H7 (cell line): ENCODE results near the gene CERT1. TPM values are rescaled to one million over a fixed set of nuclear protein-coding genes. Genes with fewer than 3 reads are reported as not detected.
A peak's percentile ranks its signal among the peaks of the same experiment; 100 is the strongest.
"Not testable (repeated sequence)": the region's sequence is repeated elsewhere in the genome, so short reads cannot be mapped to it uniquely, and the experiment has no call there.

Source experiments
- DNase-seq: peaks from one replicate; pipeline ENCODE4 v3.0.0; 2012
- H3K27me3 ChIP-seq: 2 replicates; pipeline ENCODE4 v1.6.0; 2011; ENCODE audit warnings: mild to moderate bottlenecking, low read length; ENCODE audit not compliant: control insufficient read depth, insufficient read depth
- H3K36me3 ChIP-seq: replicated peaks from 2 replicates; pipeline ENCODE4 v1.5.1; 2011; ENCODE audit warnings: low read length; ENCODE audit not compliant: control insufficient read depth, insufficient read depth
- H3K4me3 ChIP-seq: 2 replicates; pipeline ENCODE4 v1.5.1; 2011; ENCODE audit warnings: low read depth, mild to moderate bottlenecking, control low read depth, low read length, moderate library complexity; ENCODE audit not compliant: insufficient read depth
- total RNA-seq: library from RNA; depleted of rRNA; stranded (reverse); fragments of >200 nt; shearing (Covaris generic); gene quantifications from 2 replicates; pipeline ENCODE4 v1.2.3, GENCODE V29; 2014; rRNA removed

CERT1 gene
- total RNA-seq = 16.8 and 20.9 TPM in 2 replicates

- no peaks in the 10 kb centered on the region for H3K27me3 ChIP-seq
- no peaks in the 10 kb centered on the region for H3K36me3 ChIP-seq
- H3K4me3 ChIP-seq = peak within 1 kb of the TSS; percentile 86
- peak; percentile 94 for DNase-seq
These were observed at the start of gene CERT1, which contains the start of gene POLK for GRCh38 chr5:75511435-75512382. TSS of gene CERT1 (minus strand) at chr5:75511629. CDS start at chr5:75511207, 422 bp downstream. TSS of gene POLK (plus strand) at chr5:75511891.

- not testable (repeated sequence) for H3K27me3 ChIP-seq, H3K36me3 ChIP-seq, DNase-seq, H3K4me3 ChIP-seq
These were observed 49.2 kb upstream of the CERT1 start for GRCh38 chr5:75560655-75561054.

- DNase-seq = no peak
- Histone ChIP-seq H3K4me3 (no peak overlapping the region), H3K27me3 (no peaks in the 10 kb centered on the region), H3K36me3 (no peaks in the 10 kb centered on the region)
These were observed 47.7 kb upstream of the CERT1 start for GRCh38 chr5:75558981-75559632.

GRCh38 chr5:75558221-75558620 is 46.8 kb upstream of the CERT1 start:
- no peaks in the 10 kb centered on the region for H3K36me3 ChIP-seq
- no peak overlapping the region for H3K4me3 ChIP-seq
- no peak for DNase-seq
- no peaks in the 10 kb centered on the region for H3K27me3 ChIP-seq

GRCh38 chr5:75553358-75553757 is 41.9 kb upstream of the CERT1 start:
- H3K4me3 ChIP-seq = no peak overlapping the region
- no peaks in the 10 kb centered on the region for H3K36me3 ChIP-seq
- no peaks in the 10 kb centered on the region for H3K27me3 ChIP-seq
- no peak for DNase-seq

GRCh38 chr5:75552764-75553163 is 41.3 kb upstream of the CERT1 start:
- Histone ChIP-seq H3K36me3 (no peaks in the 10 kb centered on the region), H3K27me3 (no peaks in the 10 kb centered on the region), H3K4me3 (no peak overlapping the region)
- DNase-seq = no peak

- DNase-seq = no peak
These were observed 40.0 kb upstream of the CERT1 start for GRCh38 chr5:75551471-75551870.

GRCh38 chr5:75550597-75550996 is 39.2 kb upstream of the CERT1 start:
- Histone ChIP-seq H3K36me3 (no peaks in the 10 kb centered on the region), H3K27me3 (no peaks in the 10 kb centered on the region), H3K4me3 (no peak overlapping the region)
- DNase-seq = no peak

More at GRCh38 chr5:75551471-75551870, 40.0 kb upstream of the CERT1 start:
- Histone ChIP-seq H3K27me3 (no peaks in the 10 kb centered on the region), H3K36me3 (no peaks in the 10 kb centered on the region), H3K4me3 (no peak overlapping the region)

GRCh38 chr5:75547812-75548211 is 36.4 kb upstream of the CERT1 start:
- no peaks in the 10 kb centered on the region for H3K27me3 ChIP-seq
- H3K36me3 ChIP-seq = no peaks in the 10 kb centered on the region
- no peak overlapping the region for H3K4me3 ChIP-seq
- DNase-seq = no peak

- H3K4me3 ChIP-seq = no peak overlapping the region
These were observed 35.4 kb upstream of the CERT1 start for GRCh38 chr5:75546830-75547229.

GRCh38 chr5:75545131-75545530 is 33.7 kb upstream of the CERT1 start:
- H3K4me3 ChIP-seq = no peak overlapping the region
- DNase-seq = no peak
- no peaks in the 10 kb centered on the region for H3K36me3 ChIP-seq
- no peaks in the 10 kb centered on the region for H3K27me3 ChIP-seq

More at GRCh38 chr5:75546830-75547229, 35.4 kb upstream of the CERT1 start:
- DNase-seq = no peak
- Histone ChIP-seq H3K36me3 (no peaks in the 10 kb centered on the region), H3K27me3 (no peaks in the 10 kb centered on the region)

- Histone ChIP-seq H3K36me3 (no peaks in the 10 kb centered on the region), H3K4me3 (no peak overlapping the region)
These were observed 26.8 kb upstream of the CERT1 start for GRCh38 chr5:75538211-75538610.

GRCh38 chr5:75536694-75537360 is 25.4 kb upstream of the CERT1 start:
- H3K36me3 ChIP-seq = no peaks in the 10 kb centered on the region
- peak; percentile 13 for DNase-seq
- H3K4me3 ChIP-seq = no peak overlapping the region
- no peaks in the 10 kb centered on the region for H3K27me3 ChIP-seq

More at GRCh38 chr5:75538211-75538610, 26.8 kb upstream of the CERT1 start:
- H3K27me3 ChIP-seq = no peaks in the 10 kb centered on the region
- no peak for DNase-seq

- Histone ChIP-seq H3K27me3 (no peaks in the 10 kb centered on the region), H3K36me3 (no peaks in the 10 kb centered on the region), H3K4me3 (no peak overlapping the region)
- DNase-seq = no peak
These were observed 24.7 kb upstream of the CERT1 start for GRCh38 chr5:75536147-75536546.
